HL-60 (cell line): ENCODE data around the gene CSDE1.

ENCODE experiments used
- CTCF ChIP-seq: IDR thresholded peaks from one replicate; pipeline ENCODE4 v1.5.1; 2011; ENCODE audit warnings: low read length, control low read depth, inconsistent platforms; ENCODE audit not compliant: insufficient read depth
- GABPA ChIP-seq: IDR thresholded peaks from 2 replicates; pipeline ENCODE4 v1.6.1; 2012; ENCODE audit warnings: low read depth
- POLR2AphosphoS5 ChIP-seq: IDR thresholded peaks from 2 replicates; pipeline ENCODE4 v1.6.1; 2012; ENCODE audit warnings: low read depth
- REST ChIP-seq: IDR thresholded peaks from 2 replicates; pipeline ENCODE4 v1.6.1; 2012; ENCODE audit warnings: low read depth; ENCODE audit not compliant: insufficient replicate concordance

- TF ChIP-seq POLR2AphosphoS5: no peak
- no peak for TF ChIP-seq CTCF
- TF ChIP-seq REST: no peak
- no peak for TF ChIP-seq GABPA
Measured at GRCh38 chr1:114702737-114703136, 55.0 kb downstream of the CSDE1 start.
